HEK293T (cell line): Measurements from ENCODE around the gene MAST4.

ENCODE experiments used
- ARNT ChIP-seq: fragments of 450-650 bp; IDR thresholded peaks from 2 replicates; pipeline ENCODE4 v1.6.1; 2017; ENCODE audit warnings: mild to moderate bottlenecking
- BHLHE40 ChIP-seq: fragments of 450-650 bp; IDR thresholded peaks from 2 replicates; pipeline ENCODE4 v1.6.1; 2016; ENCODE audit warnings: mild to moderate bottlenecking, moderate library complexity, borderline replicate concordance
- CTBP1 ChIP-seq: fragments of 450-650 bp; IDR thresholded peaks from 2 replicates; pipeline ENCODE4 v1.6.1; 2016; ENCODE audit warnings: borderline replicate concordance
- ELF4 ChIP-seq: fragments of 450-650 bp; IDR thresholded peaks from 2 replicates; pipeline ENCODE4 v1.6.1; 2017; ENCODE audit warnings: antibody characterized with exemption
- FOXA1 ChIP-seq: fragments of 450-650 bp; IDR thresholded peaks from 2 replicates; pipeline ENCODE4 v1.6.1; 2016; ENCODE audit warnings: mild to moderate bottlenecking
- FOXK2 ChIP-seq: fragments of 450-650 bp; IDR thresholded peaks from 2 replicates; pipeline ENCODE4 v1.6.1; 2016; ENCODE audit warnings: mild to moderate bottlenecking
- FOXM1 ChIP-seq: fragments of 450-650 bp; IDR thresholded peaks from 2 replicates; pipeline ENCODE4 v1.6.1; 2017; ENCODE audit warnings: mild to moderate bottlenecking, borderline replicate concordance
- HDGF ChIP-seq: fragments of 450-650 bp; IDR thresholded peaks from 2 replicates; pipeline ENCODE4 v1.6.1; 2017; ENCODE audit warnings: antibody characterized with exemption, borderline replicate concordance
- SP1 ChIP-seq: fragments of 450-650 bp; IDR thresholded peaks from 2 replicates; pipeline ENCODE4 v1.6.1; 2017
- SUZ12 ChIP-seq: fragments of 450-650 bp; IDR thresholded peaks from 2 replicates; pipeline ENCODE4 v1.6.1; 2016; ENCODE audit warnings: mild to moderate bottlenecking
- TARDBP ChIP-seq: fragments of 450-650 bp; IDR thresholded peaks from 2 replicates; pipeline ENCODE4 v1.6.1; 2016
- TF ChIP-seq, protein P1 (sequence below): fragments of 450-650 bp; IDR thresholded peaks from 2 replicates; pipeline ENCODE4 v1.6.1; 2016

DNA sequence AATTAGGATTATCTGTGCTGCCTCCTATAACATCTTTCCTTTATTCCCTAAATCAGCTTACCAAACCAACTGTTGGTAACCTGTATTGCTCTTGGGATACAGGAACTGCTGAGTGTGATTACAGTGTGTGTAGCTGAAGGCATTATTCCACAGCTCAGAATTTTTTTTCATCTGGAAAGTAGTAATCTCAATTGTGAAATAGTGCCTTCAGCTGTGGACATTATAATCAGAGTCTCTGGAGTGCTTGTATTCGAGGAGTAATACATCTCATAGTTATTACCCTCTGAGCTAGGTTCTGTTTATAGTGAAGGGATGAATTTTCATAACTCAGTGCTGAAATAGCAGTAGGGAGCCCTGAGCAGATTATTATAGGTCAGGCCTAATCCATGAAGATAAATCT is 199.5 kb downstream of the MAST4 start:
- TF ChIP-seq, protein P1, sequence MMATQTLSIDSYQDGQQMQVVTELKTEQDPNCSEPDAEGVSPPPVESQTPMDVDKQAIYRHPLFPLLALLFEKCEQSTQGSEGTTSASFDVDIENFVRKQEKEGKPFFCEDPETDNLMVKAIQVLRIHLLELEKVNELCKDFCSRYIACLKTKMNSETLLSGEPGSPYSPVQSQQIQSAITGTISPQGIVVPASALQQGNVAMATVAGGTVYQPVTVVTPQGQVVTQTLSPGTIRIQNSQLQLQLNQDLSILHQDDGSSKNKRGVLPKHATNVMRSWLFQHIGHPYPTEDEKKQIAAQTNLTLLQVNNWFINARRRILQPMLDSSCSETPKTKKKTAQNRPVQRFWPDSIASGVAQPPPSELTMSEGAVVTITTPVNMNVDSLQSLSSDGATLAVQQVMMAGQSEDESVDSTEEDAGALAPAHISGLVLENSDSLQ, result no peak
- TF ChIP-seq TARDBP (no peak), FOXK2 (no peak), ELF4 (no peak), CTBP1 (no peak), HDGF (no peak), SP1 (no peak), FOXM1 (no peak), BHLHE40 (no peak), ARNT (no peak), SUZ12 (no peak), FOXA1 (no peak)
